SJCRH30 (cell line): ENCODE measurements around the gene GATA5. TPM values are rescaled to one million over a fixed set of nuclear protein-coding genes. Genes with fewer than 3 reads are reported as not detected.

Experiments
- DNase-seq, 2 experiments: peaks; one replicate each; pipeline ENCODE4 v3.0.0-alpha.2; 2015 to 2020
- H3K27ac ChIP-seq: fragments of 250-450 bp; sonication (Bioruptor Pico); 2 replicates; pipeline ENCODE4 v1.5.1; 2020; ENCODE audit warnings: mild to moderate bottlenecking, moderate library complexity
- H3K27me3 ChIP-seq: fragments of 250-450 bp; sonication (Bioruptor Pico); 2 replicates; pipeline ENCODE4 v1.5.1; 2020; ENCODE audit warnings: mild to moderate bottlenecking, moderate library complexity
- H3K36me3 ChIP-seq: fragments of 250-450 bp; sonication (Bioruptor Pico); 2 replicates; pipeline ENCODE4 v1.5.1; 2020; ENCODE audit warnings: mild to moderate bottlenecking, moderate library complexity
- H3K4me1 ChIP-seq: fragments of 250-450 bp; sonication (Bioruptor Pico); 2 replicates; pipeline ENCODE4 v1.5.1; 2020; ENCODE audit warnings: mild to moderate bottlenecking, moderate library complexity
- H3K4me3 ChIP-seq: fragments of 250-450 bp; sonication (Bioruptor Pico); 2 replicates; pipeline ENCODE4 v1.5.1; 2020; ENCODE audit warnings: mild to moderate bottlenecking, moderate library complexity
- H3K9me3 ChIP-seq: fragments of 250-450 bp; sonication (Bioruptor Pico); replicated peaks from 2 replicates; pipeline ENCODE4 v1.5.1; 2020; ENCODE audit warnings: mild to moderate bottlenecking, moderate library complexity
- total RNA-seq: library from RNA; depleted of rRNA; stranded (reverse); fragments of >200 nt; shearing (Covaris generic); gene quantifications from 2 replicates; pipeline ENCODE4 v1.2.3, GENCODE V29; 2014; rRNA removed

Gene GATA5
- total RNA-seq, 1 experiment from 2014 or later: not detected

DNA sequence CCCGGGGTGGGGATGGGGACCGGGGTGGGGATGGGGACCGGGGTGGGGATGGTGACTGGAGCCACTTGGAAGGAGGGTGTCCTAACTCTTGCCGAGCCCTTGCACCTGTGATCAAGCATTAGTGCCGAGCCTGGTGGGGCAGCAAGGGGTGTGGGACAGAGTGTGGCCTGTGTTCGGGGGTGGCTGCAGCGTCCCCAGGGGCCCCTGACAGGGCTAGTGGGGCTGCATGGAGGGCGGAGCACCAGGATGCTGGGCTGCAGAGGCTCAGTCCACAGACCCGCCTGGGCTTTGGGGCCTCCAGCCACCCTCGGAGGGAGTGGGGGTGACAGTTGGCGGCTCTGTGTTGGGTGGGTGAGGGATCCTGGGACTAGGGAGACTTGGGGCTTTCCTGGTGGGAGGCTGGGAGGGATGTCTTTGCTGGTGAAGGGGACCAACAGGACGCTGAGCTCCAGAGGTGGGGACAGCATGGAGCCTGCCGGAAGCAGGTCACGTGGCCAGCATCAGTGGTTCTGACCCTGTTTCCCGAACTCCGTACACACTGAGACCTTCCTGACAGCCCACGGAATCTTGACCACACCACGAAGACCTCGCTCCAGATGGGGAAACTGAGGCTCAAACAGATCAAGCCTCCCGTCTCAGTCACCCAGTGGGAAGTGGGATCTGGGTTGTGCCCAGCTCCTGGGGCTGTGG lies 53.0 kb downstream of the GATA5 start:
- Histone ChIP-seq H3K4me1 (no peaks in the 10 kb centered on the region), H3K9me3 (no peaks in the 10 kb centered on the region), H3K27me3 (peaks cover 62% of the 10 kb centered on the region), H3K27ac (no peak overlapping the region), H3K36me3 (no peaks in the 10 kb centered on the region), H3K4me3 (no peak overlapping the region)
- DNase-seq: no peak

DNA sequence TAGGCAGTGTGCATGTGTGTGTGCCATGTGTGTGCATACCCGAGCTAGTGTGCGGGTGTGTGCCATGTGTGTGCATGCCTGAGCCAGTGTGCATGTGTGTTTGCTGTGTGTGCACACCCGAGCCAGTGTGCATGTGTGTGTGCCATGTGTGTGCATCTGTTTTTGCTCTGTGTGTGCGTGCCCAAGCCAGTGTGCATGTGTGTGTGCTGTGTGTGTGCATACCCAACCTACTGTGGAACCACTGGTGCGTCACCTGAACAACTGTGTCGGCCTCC lies 54.1 kb downstream of the GATA5 start:
- peaks cover 59% of the 10 kb centered on the region for H3K27me3 ChIP-seq
- H3K4me3 ChIP-seq: no peak overlapping the region
- no peaks in the 10 kb centered on the region for H3K9me3 ChIP-seq
- no peaks in the 10 kb centered on the region for H3K36me3 ChIP-seq
- no peak for DNase-seq
- H3K4me1 ChIP-seq: no peaks in the 10 kb centered on the region
- no peak overlapping the region for H3K27ac ChIP-seq

DNA sequence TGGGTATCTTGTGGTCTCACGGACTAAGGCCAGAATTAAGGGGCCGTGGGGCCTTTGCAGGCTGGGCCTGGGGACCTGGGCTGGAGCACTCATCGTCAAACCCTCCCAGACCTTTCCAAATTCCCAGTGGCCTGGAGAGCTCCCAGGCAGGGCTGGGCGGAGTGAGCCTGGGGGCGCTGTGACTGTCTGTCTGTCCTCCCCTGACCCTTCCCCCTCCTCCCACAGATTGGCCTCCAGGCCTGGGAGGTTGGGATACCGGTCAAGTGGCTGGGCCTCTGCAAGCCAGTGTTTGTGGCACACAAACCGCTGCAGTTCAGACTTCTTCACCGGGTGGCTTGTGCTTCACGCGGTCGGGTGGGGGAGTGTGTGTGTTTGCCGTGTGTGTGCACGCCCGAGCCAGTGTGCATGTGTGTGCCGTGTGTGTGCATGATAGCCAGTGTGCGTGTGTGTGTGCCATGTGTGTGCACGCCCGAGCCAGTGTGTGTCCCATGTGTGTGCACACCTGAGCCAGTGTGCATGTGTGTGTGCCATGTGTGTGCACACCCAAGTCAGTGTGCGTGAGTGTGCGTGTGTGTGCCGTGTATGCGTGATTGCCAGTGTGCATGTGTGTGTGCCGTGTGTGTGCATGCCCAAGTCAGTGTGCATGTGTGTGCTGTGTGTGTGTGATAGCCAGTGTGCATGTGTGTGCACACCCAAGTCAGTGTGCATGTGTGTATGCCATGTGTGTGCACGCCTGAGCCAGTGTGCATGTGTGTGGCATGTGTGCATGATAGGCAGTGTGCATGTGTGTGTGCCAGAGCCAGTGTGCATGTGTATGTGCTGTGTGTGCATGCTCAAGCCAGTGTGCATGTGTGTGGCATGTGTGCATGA lies 54.7 kb downstream of the GATA5 start:
- Histone ChIP-seq H3K4me3 (no peak overlapping the region), H3K36me3 (no peaks in the 10 kb centered on the region), H3K27me3 (peaks cover 54% of the 10 kb centered on the region), H3K9me3 (no peaks in the 10 kb centered on the region), H3K4me1 (no peaks in the 10 kb centered on the region), H3K27ac (no peak overlapping the region)
- DNase-seq: no peak

DNA sequence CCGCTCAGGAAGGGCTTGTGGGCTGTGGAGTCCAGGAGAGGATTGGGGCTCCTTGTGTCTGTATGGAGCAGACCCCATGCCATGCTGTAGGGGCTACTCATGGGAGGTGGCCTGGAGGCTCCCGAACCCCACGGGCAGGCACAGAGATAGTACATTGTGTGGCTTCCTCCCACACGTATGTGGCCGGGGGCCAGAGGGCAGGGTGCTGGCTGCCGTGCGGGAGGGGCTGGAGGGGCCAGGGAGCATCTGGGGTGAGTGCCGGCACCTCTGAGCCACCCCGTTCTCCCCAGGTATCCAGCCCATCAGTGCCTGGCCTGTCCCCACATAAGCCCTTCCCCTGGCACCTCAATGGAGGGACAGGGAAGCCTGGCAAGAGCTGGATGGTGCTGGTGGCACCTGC lies 56.0 kb downstream of the GATA5 start:
- no peak for DNase-seq
- no peaks in the 10 kb centered on the region for H3K9me3 ChIP-seq
- peaks cover 58% of the 10 kb centered on the region for H3K27me3 ChIP-seq
- no peak overlapping the region for H3K27ac ChIP-seq
- H3K4me1 ChIP-seq: no peaks in the 10 kb centered on the region
- H3K4me3 ChIP-seq: no peak overlapping the region
- H3K36me3 ChIP-seq: no peaks in the 10 kb centered on the region

DNA sequence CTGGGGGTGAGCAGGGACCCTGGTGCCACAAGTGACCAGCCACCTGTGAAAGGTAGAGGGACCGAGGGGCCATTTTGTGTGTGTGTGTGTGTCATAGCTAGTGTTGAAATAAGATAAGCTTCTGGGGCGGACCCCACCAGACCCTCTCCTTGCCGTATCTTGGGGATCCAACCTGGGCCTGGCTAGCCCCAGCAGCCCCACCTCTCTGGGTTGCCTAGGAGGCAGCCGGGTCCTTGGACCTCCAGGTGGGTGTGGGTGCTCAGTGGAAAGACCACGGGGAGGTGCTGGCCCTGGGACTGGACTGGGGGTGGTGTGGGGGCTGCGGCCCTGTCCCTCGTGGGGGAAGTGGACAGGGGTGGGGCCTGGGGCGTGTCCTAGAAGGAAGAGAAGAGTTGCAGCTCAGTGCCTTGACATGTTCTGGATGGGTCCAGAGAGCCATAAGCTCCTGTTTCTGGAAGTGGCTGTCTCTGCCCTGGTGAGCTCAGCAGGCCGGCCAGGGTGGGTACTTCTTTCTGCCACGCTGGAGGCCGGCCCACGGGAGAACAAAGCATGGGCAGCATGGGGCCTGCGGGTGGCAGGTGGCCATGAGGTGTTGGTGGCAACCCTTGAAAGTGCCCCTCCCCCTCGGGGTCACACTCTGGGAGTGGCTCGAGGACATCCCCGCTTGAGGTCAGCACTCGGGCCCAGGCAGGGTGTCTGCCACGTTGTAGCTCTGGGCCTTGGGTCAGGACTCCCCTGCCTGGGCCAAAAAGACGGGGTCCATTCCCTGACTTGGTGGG lies 56.9 kb downstream of the GATA5 start:
- peaks cover 59% of the 10 kb centered on the region for H3K27me3 ChIP-seq

DNA sequence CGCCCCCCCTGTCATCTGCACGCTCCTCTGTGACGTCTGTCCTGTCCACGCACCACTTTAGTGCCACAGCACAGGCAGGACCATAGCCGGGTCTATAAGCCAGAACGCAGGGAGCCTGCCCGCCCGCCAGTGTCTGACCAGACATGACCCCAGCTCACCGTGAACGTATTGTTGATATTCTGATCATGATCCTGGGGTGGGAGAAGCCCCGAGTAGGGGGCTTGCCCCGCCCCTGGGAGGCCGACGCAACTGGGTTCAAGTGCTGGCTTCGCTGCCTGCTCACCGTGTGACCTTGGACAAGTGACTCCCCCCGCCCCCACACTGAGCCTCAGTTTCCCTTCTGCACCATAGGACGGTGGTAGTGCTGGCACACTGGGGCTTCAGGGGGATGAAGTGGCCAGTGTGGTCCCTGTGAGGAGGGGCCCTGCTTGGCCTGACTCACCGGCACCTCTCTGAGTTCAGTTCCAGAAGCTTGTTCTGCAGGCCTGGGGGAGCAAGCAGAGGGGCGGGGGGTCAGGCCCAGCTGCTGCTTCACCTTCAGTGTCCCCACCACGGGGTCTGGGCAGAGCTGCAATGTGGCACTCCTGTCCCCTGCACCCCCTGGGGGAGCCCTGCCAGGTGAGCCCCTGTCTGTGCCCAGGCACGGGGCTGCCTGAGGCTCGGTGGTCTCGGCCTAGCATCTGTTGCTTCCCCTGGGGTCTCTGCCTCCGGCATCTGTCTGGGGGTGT lies 57.6 kb downstream of the GATA5 start:
- Histone ChIP-seq H3K4me3 (no peak overlapping the region), H3K4me1 (no peaks in the 10 kb centered on the region), H3K9me3 (no peaks in the 10 kb centered on the region), H3K36me3 (no peaks in the 10 kb centered on the region), H3K27ac (no peak overlapping the region), H3K27me3 (peaks cover 57% of the 10 kb centered on the region)
- no peak for DNase-seq

More for the DNA sequence above, 56.9 kb downstream of the GATA5 start:
- no peak overlapping the region for H3K4me3 ChIP-seq
- no peaks in the 10 kb centered on the region for H3K9me3 ChIP-seq
- H3K36me3 ChIP-seq: no peaks in the 10 kb centered on the region
- no peak for DNase-seq
- no peaks in the 10 kb centered on the region for H3K4me1 ChIP-seq
- H3K27ac ChIP-seq: no peak overlapping the region

DNA sequence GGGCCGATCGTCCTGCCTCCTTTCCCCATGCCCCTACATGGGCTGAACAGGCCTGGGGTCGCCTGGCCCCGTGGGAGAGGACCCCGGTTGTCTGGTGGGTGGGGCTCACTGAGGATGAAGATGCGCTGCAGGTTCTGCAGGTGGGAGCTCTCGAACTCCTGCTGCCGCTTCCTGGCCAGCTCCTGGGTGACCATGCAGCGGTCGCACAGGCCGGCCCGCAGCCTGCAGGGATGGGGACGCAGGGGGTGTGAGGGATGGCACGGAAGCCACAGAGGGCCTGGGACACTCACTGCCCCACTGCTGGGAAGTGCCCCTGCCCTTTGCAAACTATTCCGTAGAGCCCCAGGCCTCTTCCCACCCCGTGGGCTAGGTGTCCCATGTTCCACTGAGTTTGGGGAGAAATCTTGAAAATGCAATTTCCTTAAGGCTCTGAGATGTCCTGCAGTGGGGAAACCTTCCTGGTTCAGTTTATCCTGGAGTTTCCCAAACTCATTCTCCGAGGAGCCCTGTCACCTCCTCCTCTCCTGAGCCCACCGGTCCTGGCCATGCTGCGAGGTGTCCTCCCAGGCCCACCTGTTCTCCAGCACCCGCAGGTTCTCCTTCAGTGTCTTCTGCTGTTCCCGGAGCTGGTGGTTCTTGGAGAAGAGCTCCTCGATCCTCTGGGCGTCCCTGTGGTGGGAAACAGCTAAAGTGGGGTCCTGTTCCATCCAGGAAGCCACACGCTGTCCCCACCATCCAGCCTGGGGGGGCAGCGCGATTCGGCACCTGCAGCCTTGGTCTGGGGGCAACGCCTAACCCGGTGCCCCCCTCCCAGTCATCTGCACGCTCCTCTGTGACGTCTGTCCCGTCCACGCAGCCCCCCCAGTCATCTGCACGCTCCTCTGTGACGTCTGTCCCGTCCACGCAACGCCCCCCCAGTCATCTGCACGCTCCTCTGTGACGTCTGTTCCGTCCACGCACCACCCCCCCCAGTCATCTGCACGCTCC lies 58.9 kb downstream of the GATA5 start:
- Histone ChIP-seq H3K9me3 (no peaks in the 10 kb centered on the region), H3K36me3 (no peaks in the 10 kb centered on the region), H3K4me1 (no peaks in the 10 kb centered on the region), H3K4me3 (no peak overlapping the region), H3K27ac (no peak overlapping the region), H3K27me3 (peaks cover 58% of the 10 kb centered on the region)
- DNase-seq: no peak

DNA sequence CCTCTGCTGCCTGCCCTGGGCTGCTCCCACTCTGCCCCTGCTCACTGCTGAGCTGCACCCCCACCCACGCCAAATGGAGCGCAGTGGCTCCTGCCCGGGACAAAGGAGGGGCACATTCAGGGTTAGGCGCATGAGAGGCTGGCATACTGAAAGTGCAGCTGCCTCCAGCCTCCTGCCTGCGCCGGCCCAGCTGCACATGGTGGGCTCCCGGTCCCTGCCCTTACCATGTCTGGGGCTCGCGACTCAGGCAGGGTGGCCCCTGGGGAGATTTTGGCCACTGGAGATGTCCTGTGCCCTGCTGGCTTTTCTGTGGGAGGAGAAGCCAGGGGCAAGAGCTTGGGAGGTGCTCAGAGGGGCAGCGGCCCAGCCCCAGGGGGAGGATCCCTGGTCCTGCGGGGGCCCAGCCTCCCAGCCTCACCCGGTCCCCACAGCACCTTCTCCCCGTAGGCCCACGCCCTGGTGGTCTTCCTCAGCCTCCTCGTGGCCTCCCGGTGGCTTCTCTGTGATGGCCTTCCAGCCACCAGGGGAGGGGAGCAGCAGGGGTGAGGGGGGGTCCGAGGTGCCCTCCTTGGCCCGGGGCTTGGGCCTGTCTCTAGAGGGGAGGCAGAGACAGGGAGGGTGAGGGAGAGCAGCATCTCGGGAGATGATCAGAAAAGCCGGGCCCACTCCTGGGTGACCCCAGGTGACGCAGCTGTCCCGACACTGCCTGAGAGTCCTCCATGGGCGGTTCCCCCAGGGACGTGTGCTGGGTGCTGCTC lies 60.3 kb downstream of the GATA5 start:
- H3K4me3 ChIP-seq: no peak overlapping the region
- H3K36me3 ChIP-seq: no peaks in the 10 kb centered on the region
- peaks cover 68% of the 10 kb centered on the region for H3K27me3 ChIP-seq
- H3K4me1 ChIP-seq: no peaks in the 10 kb centered on the region
- H3K27ac ChIP-seq: no peak overlapping the region
- no peaks in the 10 kb centered on the region for H3K9me3 ChIP-seq
- no peak for DNase-seq

DNA sequence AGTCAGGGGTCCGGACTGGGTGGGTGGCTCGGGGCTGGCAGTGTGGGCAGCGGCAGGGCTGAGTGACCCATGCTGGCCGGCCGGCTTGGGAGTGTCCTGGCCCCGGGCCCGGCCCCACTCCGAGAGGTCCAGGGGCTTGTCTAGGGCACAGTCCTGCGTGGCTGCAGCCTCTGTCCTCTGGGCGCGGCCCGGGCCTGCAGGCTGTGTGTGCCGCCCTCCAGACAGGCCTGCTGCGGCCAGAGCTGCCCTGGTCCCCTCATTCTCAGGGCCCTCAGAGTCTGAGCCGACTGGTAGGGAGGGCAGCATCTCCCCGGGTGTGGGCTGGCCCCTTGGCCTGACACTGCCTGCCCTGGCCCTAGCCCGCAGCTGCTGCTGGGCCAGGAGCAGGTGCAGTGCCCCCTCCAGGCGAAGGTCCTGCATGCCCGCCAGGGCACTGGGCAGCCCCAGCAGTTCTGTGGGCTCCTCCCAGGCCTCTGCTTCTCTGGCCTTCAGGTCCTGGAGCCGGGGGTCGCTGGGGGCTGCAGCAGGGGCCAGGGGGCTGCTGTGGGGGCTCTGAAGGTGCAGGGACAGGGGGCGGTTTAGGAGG lies 61.8 kb downstream of the GATA5 start:
- peaks cover 70% of the 10 kb centered on the region for H3K27me3 ChIP-seq
- H3K27ac ChIP-seq: no peak overlapping the region
- H3K9me3 ChIP-seq: no peaks in the 10 kb centered on the region
- H3K36me3 ChIP-seq: no peaks in the 10 kb centered on the region
- H3K4me1 ChIP-seq: no peaks in the 10 kb centered on the region
- no peak overlapping the region for H3K4me3 ChIP-seq
- no peak for DNase-seq

Other genes with a start within 250 kb of the GATA5 start
- gene OSBPL2, start 237.5 kb downstream of the GATA5 start, total RNA-seq: 36.7 and 40.2 TPM in 2 replicates
- 160 and 174 TPM in 2 replicates for gene ADRM1, start 173.0 kb downstream of the GATA5 start, total RNA-seq
- gene LAMA5, start 108.7 kb downstream of the GATA5 start, total RNA-seq: 37.3 and 43.8 TPM in 2 replicates
- 3,142 and 3,675 TPM in 2 replicates for gene RPS21, start 88.9 kb downstream of the GATA5 start, total RNA-seq
- gene CABLES2, start 68.7 kb downstream of the GATA5 start, total RNA-seq: 12.9 and 13.0 TPM in 2 replicates
- not detected in 2 replicates for gene RBBP8NL, start 48.5 kb downstream of the GATA5 start, total RNA-seq
- gene SLCO4A1, start 166.5 kb upstream of the GATA5 start, total RNA-seq: 3.9 and 5.8 TPM in 2 replicates
- 0.02 TPM in 1 of 2 replicates, not detected in the other for gene NTSR1, start 232.8 kb upstream of the GATA5 start, total RNA-seq